NT2/D1 (cell line): ENCODE results near the gene ATP8B4.

Source experiments
- DNase-seq: peaks from one replicate; pipeline ENCODE4 v3.0.0-alpha.2; 2011; ENCODE audit warnings: low read depth, low spot score
- H3K27me3 ChIP-seq: 2 replicates; pipeline ENCODE4 v1.6.0; 2011; ENCODE audit warnings: mild to moderate bottlenecking; ENCODE audit not compliant: insufficient read length, insufficient read depth
- H3K36me3 ChIP-seq: 2 replicates; pipeline ENCODE4 v1.6.1; 2011; ENCODE audit warnings: mild to moderate bottlenecking, low read length, mixed read lengths; ENCODE audit not compliant: insufficient read depth, insufficient read length
- H3K4me1 ChIP-seq: 2 replicates; pipeline ENCODE4 v1.5.1; 2011; ENCODE audit not compliant: insufficient read depth, insufficient read length
- H3K4me3 ChIP-seq: 2 replicates; pipeline ENCODE4 v1.5.1; 2011; ENCODE audit warnings: low read depth; ENCODE audit not compliant: insufficient read length
- H3K9ac ChIP-seq: 2 replicates; pipeline ENCODE4 v1.6.0; 2011; ENCODE audit warnings: low read depth; ENCODE audit not compliant: insufficient read length
- H3K9me3 ChIP-seq: 2 replicates; pipeline ENCODE4 v1.5.1; 2011; ENCODE audit warnings: mild to moderate bottlenecking, low read length; ENCODE audit not compliant: insufficient read depth
- SUZ12 ChIP-seq: IDR thresholded peaks from 2 replicates; pipeline ENCODE4 v1.6.1; 2011; ENCODE audit not compliant: insufficient read length, insufficient read depth; ENCODE audit errors: extremely low read depth
- YY1 ChIP-seq: IDR thresholded peaks from 2 replicates; pipeline ENCODE4 v1.6.1; 2011; ENCODE audit not compliant: insufficient read length, insufficient read depth
- ZNF274 ChIP-seq: IDR thresholded peaks from 2 replicates; pipeline ENCODE4 v1.6.1; 2011; ENCODE audit warnings: mild to moderate bottlenecking, low read depth, low read length

The ATP8B4 gene

GRCh38 chr15:50059883-50060282, 59.1 kb downstream of the ATP8B4 start:
- H3K4me3 ChIP-seq, result no peak overlapping the region
- no peaks in the 10 kb centered on the region for H3K36me3 ChIP-seq
- TF ChIP-seq SUZ12 (no peak), YY1 (no peak), ZNF274 (no peak)

GRCh38 chr15:50059203-50059772, 59.7 kb downstream of the ATP8B4 start:
- no peak overlapping the region for H3K9ac ChIP-seq
- no peak for TF ChIP-seq ZNF274
- TF ChIP-seq YY1, result no peak
- no peak for TF ChIP-seq SUZ12
- no peaks in the 10 kb centered on the region for H3K9me3 ChIP-seq
- no peak for DNase-seq
- no peaks in the 10 kb centered on the region for H3K4me1 ChIP-seq
- no peaks in the 10 kb centered on the region for H3K36me3 ChIP-seq
- H3K27me3 ChIP-seq, result no peaks in the 10 kb centered on the region
- H3K4me3 ChIP-seq, result no peak overlapping the region

More at GRCh38 chr15:50059883-50060282, 59.1 kb downstream of the ATP8B4 start:
- Histone ChIP-seq H3K9ac (no peak overlapping the region), H3K9me3 (no peaks in the 10 kb centered on the region), H3K27me3 (no peaks in the 10 kb centered on the region), H3K4me1 (no peaks in the 10 kb centered on the region)
- no peak for DNase-seq

GRCh38 chr15:50057905-50058639, 61.0 kb downstream of the ATP8B4 start:
- H3K27me3 ChIP-seq, result no peaks in the 10 kb centered on the region
- no peaks in the 10 kb centered on the region for H3K36me3 ChIP-seq
- no peak overlapping the region for H3K9ac ChIP-seq
- no peak for DNase-seq
- H3K4me3 ChIP-seq, result no peak overlapping the region
- TF ChIP-seq YY1, result no peak
- TF ChIP-seq SUZ12, result no peak
- TF ChIP-seq ZNF274, result no peak
- H3K4me1 ChIP-seq, result no peaks in the 10 kb centered on the region
- H3K9me3 ChIP-seq, result 0 out of 2 replicates have a peak, but pooled peaks cover 4% of the 10 kb centered on the region

GRCh38 chr15:50057196-50057595, 61.8 kb downstream of the ATP8B4 start:
- no peaks in the 10 kb centered on the region for H3K27me3 ChIP-seq
- H3K9me3 ChIP-seq, result 0 out of 2 replicates have a peak, but pooled peaks cover 4% of the 10 kb centered on the region
- no peaks in the 10 kb centered on the region for H3K36me3 ChIP-seq
- no peak for DNase-seq
- no peaks in the 10 kb centered on the region for H3K4me1 ChIP-seq
- TF ChIP-seq SUZ12 (no peak), YY1 (no peak), ZNF274 (no peak)
- H3K4me3 ChIP-seq, result no peak overlapping the region
- no peak overlapping the region for H3K9ac ChIP-seq

- H3K4me1 ChIP-seq, result no peaks in the 10 kb centered on the region
- no peak overlapping the region for H3K4me3 ChIP-seq
- 0 out of 2 replicates have a peak, but pooled peaks cover 4% of the 10 kb centered on the region for H3K9me3 ChIP-seq
- no peak overlapping the region for H3K9ac ChIP-seq
- no peaks in the 10 kb centered on the region for H3K27me3 ChIP-seq
- TF ChIP-seq YY1 (no peak), SUZ12 (no peak), ZNF274 (no peak)
- no peaks in the 10 kb centered on the region for H3K36me3 ChIP-seq
- no peak for DNase-seq
Observed at GRCh38 chr15:50055750-50056157, 63.3 kb downstream of the ATP8B4 start.

GRCh38 chr15:50055332-50055731, 63.7 kb downstream of the ATP8B4 start:
- Histone ChIP-seq H3K9ac (no peak overlapping the region), H3K4me3 (no peak overlapping the region), H3K9me3 (0 out of 2 replicates have a peak, but pooled peaks cover 4% of the 10 kb centered on the region), H3K4me1 (no peaks in the 10 kb centered on the region), H3K27me3 (no peaks in the 10 kb centered on the region), H3K36me3 (no peaks in the 10 kb centered on the region)
- no peak for TF ChIP-seq YY1
- no peak for TF ChIP-seq ZNF274
- TF ChIP-seq SUZ12, result no peak
- DNase-seq, result no peak

- Histone ChIP-seq H3K9ac (no peak overlapping the region), H3K36me3 (no peaks in the 10 kb centered on the region), H3K4me3 (no peak overlapping the region), H3K9me3 (0 out of 2 replicates have a peak, but pooled peaks cover 4% of the 10 kb centered on the region), H3K4me1 (no peaks in the 10 kb centered on the region), H3K27me3 (no peaks in the 10 kb centered on the region)
- no peak for TF ChIP-seq SUZ12
- no peak for TF ChIP-seq ZNF274
- no peak for TF ChIP-seq YY1
- no peak for DNase-seq
Observed at GRCh38 chr15:50053055-50053856, 65.8 kb downstream of the ATP8B4 start.
